ENCODE measurements around the gene TIMM21. TPM values are rescaled to one million over a fixed set of nuclear protein-coding genes. Genes with fewer than 3 reads are reported as not detected.

The TIMM21 gene
- total and polyA plus RNA-seq, 9 of the 15 experiments (the other 6 are each of a cell fraction or from before 2014, with no cell fraction given): 54.7 to 229 (median 83.3) TPM

- no peak overlapping the region for H3K9ac ChIP-seq (ENCODE audit: insufficient read depth in 1 of 2, low read depth in 2 of 2, low read length in 2 of 2)
- H3K4me1 ChIP-seq (replicated peaks in 1 of 2; ENCODE audit: control insufficient read depth in 2 of 2, insufficient read depth in 2 of 2, low read length in 2 of 2): no peaks in the 10 kb centered on the region
- no TSS peak for BruUV-seq (replicated peaks)
- WGBS (ENCODE audit: insufficient coverage, low coverage, missing lambda C conversion rate): 0% methylated on average over 1 of the region's 1 CpG
- ATAC-seq (no peak), FAIRE-seq (no peak), DNase-seq (ENCODE audit: extremely low read depth in 1 of 4, low spot score in 3 of 4) (no peak)
- no peaks in the 10 kb centered on the region for H3K79me2 ChIP-seq (ENCODE audit: control insufficient read depth, insufficient read depth, low read length)
- intact Hi-C loops (cut with micrococcal nuclease): no loop called here
- ChIA-PET POLR2A (no interaction called here), CTCF (ENCODE audit: low intra/inter-chr PET ratio) (no interaction called here)
- in situ Hi-C loops (cut with MboI): no loop called here
- H3K9me3 ChIP-seq (replicated peaks; ENCODE audit: control insufficient read depth, insufficient read depth, low read depth, low read length): no peaks in the 10 kb centered on the region
- H3K27me3 ChIP-seq (ENCODE audit: control insufficient read depth in 2 of 2, insufficient read depth in 2 of 2, low read length in 2 of 2): peaks cover 6 to 16% of the 10 kb centered on the region in 2 experiments; a peak in 4 of 5 replicates
- H4K20me1 ChIP-seq (replicated peaks; ENCODE audit: control insufficient read depth, insufficient read depth, low read length): no peaks in the 10 kb centered on the region
- H3K4me3 ChIP-seq: no peak overlapping the region
- no peaks in the 10 kb centered on the region for H3K9me1 ChIP-seq (ENCODE audit: control insufficient read depth, insufficient read depth, low read length)
- H3K4me2 ChIP-seq (ENCODE audit: insufficient read depth, low read length): no peak overlapping the region
- no peaks in the 10 kb centered on the region for H3K36me3 ChIP-seq (ENCODE audit: control insufficient read depth, insufficient read depth, low read length)
- no peak overlapping the region for H3K27ac ChIP-seq (ENCODE audit: extremely low read depth, low read depth, low read length)
- no peak overlapping the region for H2AFZ ChIP-seq (ENCODE audit: low read depth, low read length)
- no peak for TF ChIP-seq ZBTB1 (CRISPR knock-in tag; IDR thresholded peaks at IDR 0.05; ENCODE audit: borderline replicate concordance, low read depth)
- no peak for TF ChIP-seq NCOA1 (IDR thresholded peaks at IDR 0.05; ENCODE audit: low read depth)
- TF ChIP-seq ZNF212 (CRISPR knock-in tag; IDR thresholded peaks at IDR 0.05): no peak
- TF ChIP-seq RBM22 (IDR thresholded peaks at IDR 0.05; ENCODE audit: low read depth, low read length, poor library complexity, severe bottlenecking): no peak
- no peak for TF ChIP-seq ESRRA (IDR thresholded peaks at IDR 0.05; ENCODE audit: borderline replicate concordance, low read depth)
- no peak for TF ChIP-seq DMBX1 (CRISPR knock-in tag; IDR thresholded peaks at IDR 0.05; ENCODE audit: borderline replicate concordance)
- TF ChIP-seq ZNF764 (CRISPR knock-in tag; IDR thresholded peaks at IDR 0.05; ENCODE audit: low read depth): no peak
- TF ChIP-seq, protein P1, sequence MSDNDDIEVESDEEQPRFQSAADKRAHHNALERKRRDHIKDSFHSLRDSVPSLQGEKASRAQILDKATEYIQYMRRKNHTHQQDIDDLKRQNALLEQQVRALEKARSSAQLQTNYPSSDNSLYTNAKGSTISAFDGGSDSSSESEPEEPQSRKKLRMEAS (CRISPR knock-in tag; IDR thresholded peaks at IDR 0.05): no peak
- TF ChIP-seq, protein P2, sequence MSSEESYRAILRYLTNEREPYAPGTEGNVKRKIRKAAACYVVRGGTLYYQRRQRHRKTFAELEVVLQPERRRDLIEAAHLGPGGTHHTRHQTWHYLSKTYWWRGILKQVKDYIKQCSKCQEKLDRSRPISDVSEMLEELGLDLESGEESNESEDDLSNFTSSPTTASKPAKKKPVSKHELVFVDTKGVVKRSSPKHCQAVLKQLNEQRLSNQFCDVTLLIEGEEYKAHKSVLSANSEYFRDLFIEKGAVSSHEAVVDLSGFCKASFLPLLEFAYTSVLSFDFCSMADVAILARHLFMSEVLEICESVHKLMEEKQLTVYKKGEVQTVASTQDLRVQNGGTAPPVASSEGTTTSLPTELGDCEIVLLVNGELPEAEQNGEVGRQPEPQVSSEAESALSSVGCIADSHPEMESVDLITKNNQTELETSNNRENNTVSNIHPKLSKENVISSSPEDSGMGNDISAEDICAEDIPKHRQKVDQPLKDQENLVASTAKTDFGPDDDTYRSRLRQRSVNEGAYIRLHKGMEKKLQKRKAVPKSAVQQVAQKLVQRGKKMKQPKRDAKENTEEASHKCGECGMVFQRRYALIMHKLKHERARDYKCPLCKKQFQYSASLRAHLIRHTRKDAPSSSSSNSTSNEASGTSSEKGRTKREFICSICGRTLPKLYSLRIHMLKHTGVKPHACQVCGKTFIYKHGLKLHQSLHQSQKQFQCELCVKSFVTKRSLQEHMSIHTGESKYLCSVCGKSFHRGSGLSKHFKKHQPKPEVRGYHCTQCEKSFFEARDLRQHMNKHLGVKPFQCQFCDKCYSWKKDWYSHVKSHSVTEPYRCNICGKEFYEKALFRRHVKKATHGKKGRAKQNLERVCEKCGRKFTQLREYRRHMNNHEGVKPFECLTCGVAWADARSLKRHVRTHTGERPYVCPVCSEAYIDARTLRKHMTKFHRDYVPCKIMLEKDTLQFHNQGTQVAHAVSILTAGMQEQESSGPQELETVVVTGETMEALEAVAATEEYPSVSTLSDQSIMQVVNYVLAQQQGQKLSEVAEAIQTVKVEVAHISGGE (CRISPR knock-in tag; IDR thresholded peaks at IDR 0.05): no peak
- no peak for TF ChIP-seq ZNF449 (CRISPR knock-in tag; IDR thresholded peaks at IDR 0.05)
- no peak for TF ChIP-seq GATAD2B (IDR thresholded peaks at IDR 0.05; ENCODE audit: borderline replicate concordance)
- TF ChIP-seq SMARCE1 (IDR thresholded peaks at IDR 0.05): no peak
- TF ChIP-seq, protein P3, sequence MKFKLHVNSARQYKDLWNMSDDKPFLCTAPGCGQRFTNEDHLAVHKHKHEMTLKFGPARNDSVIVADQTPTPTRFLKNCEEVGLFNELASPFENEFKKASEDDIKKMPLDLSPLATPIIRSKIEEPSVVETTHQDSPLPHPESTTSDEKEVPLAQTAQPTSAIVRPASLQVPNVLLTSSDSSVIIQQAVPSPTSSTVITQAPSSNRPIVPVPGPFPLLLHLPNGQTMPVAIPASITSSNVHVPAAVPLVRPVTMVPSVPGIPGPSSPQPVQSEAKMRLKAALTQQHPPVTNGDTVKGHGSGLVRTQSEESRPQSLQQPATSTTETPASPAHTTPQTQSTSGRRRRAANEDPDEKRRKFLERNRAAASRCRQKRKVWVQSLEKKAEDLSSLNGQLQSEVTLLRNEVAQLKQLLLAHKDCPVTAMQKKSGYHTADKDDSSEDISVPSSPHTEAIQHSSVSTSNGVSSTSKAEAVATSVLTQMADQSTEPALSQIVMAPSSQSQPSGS (CRISPR knock-in tag; IDR thresholded peaks at IDR 0.05): no peak
- TF ChIP-seq CBX1 (IDR thresholded peaks at IDR 0.05; ENCODE audit: low read depth): no peak
Measured at GRCh38 chr18:74124642-74125041, 23.7 kb upstream of the TIMM21 start.

All from K562 (cell line).